ENCODE measurements around the gene GABRA4.
A peak's percentile ranks its signal among the peaks of the same experiment; 100 is the strongest.

The GABRA4 gene

DNA sequence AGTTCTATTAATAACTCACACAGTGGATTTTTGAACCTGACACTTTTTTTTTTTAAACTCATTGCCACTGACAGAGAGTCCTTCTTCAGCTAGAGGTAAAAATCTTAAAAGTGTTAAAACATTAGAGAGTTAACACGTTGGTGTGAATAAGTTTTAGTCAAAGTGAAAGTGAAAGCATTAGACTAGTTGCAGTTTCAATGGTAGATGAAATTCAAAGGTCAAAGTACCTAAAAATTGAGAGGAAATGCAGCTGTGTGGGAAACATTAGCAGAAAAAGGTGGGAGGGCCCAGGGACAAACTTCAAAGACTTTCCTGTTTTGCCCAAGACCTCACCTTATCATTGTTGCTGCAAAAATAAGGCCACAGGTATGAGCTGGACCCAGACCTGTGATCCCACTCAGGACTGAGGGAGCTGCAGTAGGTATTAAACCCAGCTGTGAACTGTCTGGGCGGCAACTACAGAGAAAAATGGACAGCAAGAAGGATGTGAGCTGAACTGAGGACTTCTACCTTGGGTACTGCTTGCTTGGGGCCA, 17.6 kb upstream of the GABRA4 start:
- Histone ChIP-seq H3K27ac (ENCODE audit: low read depth, low read length) (no peak overlapping the region), H3K9me3 (ENCODE audit: control insufficient read depth, insufficient read depth, low read length) (no peaks in the 10 kb centered on the region), H3K9ac (ENCODE audit: low read depth, low read length) (no peak overlapping the region), H3K4me1 (ENCODE audit: control insufficient read depth, insufficient read depth, low read length) (no peaks in the 10 kb centered on the region), H3K36me3 (ENCODE audit: control insufficient read depth, insufficient read depth, low read length) (no peaks in the 10 kb centered on the region), H3K27me3 (ENCODE audit: control insufficient read depth, insufficient read depth, low read length) (no peaks in the 10 kb centered on the region), H3K4me3 (ENCODE audit: low read depth, low read length) (no peak overlapping the region)

DNA sequence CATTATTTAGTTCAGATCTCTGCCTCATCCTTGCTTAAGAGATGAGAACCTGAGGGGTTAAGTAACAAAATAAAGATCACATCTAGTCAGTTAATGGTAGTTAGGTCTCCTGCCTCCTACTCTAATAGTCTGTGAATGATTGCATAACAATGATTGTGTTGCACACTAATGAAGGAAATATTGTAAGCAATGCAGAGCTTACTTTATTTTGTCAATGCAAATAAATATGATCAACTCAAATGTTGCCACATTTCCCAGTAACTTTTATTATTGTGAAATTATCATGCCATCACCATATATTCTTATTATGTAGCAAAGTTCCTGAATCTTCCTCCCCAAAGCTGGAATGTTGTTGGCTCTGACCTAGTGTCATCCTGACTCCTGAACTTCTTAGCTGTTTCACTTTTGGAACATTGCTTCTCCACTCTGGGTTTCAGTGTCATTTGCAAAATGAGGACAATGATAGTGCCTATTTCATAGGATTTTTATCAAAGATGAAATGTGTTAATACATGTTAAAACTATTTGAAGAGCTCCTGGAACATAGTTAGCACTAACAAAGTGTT, 17.0 kb upstream of the GABRA4 start:
- Histone ChIP-seq H3K36me3 (ENCODE audit: control insufficient read depth, insufficient read depth, low read length) (no peaks in the 10 kb centered on the region), H3K4me1 (ENCODE audit: control insufficient read depth, insufficient read depth, low read length) (no peaks in the 10 kb centered on the region), H3K4me3 (ENCODE audit: low read depth, low read length) (no peak overlapping the region), H3K9ac (ENCODE audit: low read depth, low read length) (no peak overlapping the region), H3K27me3 (ENCODE audit: control insufficient read depth, insufficient read depth, low read length) (no peaks in the 10 kb centered on the region), H3K9me3 (ENCODE audit: control insufficient read depth, insufficient read depth, low read length) (no peaks in the 10 kb centered on the region), H3K27ac (ENCODE audit: low read depth, low read length) (no peak overlapping the region)

DNA sequence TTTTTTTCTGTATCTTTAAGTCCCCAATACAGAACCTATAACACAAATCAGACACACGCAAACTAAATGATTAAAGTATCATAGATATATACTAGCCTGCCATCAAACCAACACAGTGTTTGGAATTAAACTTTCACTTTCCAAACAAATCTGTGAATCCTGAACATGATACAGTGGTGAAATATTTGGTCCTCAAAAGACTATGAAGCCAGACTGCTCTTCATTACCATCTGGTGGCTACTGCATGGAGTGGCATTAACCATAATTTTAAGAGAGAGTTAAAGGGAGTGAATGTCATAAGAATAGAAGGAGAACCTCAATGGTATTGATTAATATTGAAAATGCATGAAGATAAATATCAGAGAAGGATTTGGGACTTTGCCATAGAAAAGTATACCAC, 9.2 kb upstream of the GABRA4 start:
- Histone ChIP-seq H3K27me3 (ENCODE audit: control insufficient read depth, insufficient read depth, low read length) (no peaks in the 10 kb centered on the region), H3K36me3 (ENCODE audit: control insufficient read depth, insufficient read depth, low read length) (no peaks in the 10 kb centered on the region), H3K4me3 (ENCODE audit: low read depth, low read length) (no peak overlapping the region), H3K4me1 (ENCODE audit: control insufficient read depth, insufficient read depth, low read length) (peaks cover 7% of the 10 kb centered on the region; the same call in 1 of the 2 replicates), H3K27ac (ENCODE audit: low read depth, low read length) (no peak overlapping the region), H3K9ac (ENCODE audit: low read depth, low read length) (no peak overlapping the region), H3K9me3 (ENCODE audit: control insufficient read depth, insufficient read depth, low read length) (no peaks in the 10 kb centered on the region)

DNA sequence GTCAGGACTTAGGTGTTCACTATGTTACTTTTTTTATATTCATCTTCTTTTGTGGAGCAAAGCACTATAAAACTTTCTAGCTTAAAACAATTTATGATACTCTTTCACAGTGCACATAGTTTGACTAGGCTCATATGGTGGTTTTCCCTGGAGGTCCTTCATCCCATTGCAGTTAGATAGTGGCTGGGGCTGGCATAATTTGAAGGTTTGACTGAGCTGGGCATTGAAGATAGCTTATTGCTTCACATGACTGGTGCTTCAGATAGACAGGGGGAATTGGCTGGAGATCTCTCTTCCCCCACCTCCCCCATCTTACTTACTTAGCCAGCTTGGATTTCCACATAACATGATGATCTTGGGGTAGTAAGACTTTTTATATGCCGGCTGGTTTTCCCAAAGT, 7.0 kb upstream of the GABRA4 start:
- Histone ChIP-seq H3K27ac (ENCODE audit: low read depth, low read length) (no peak overlapping the region), H3K36me3 (ENCODE audit: control insufficient read depth, insufficient read depth, low read length) (no peaks in the 10 kb centered on the region)

DNA sequence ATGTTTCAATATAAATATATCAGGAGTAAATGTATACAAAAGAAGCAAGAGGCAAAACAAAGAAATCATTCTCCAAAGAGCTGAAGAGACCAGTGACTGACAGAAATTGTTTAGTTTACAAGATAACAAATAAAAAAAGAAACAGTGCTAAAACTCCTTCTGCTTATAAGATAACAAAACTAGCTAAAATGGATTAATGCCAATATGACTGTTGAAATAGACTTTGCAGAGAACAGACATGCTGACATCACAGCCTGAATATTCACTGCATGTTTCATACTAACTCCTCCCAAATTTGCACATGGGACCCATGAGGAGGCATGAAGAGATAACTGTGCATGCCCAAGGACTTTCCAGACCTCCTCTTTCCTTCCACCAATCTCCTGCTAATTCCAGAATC, 6.2 kb upstream of the GABRA4 start:
- no peak overlapping the region for H3K27ac ChIP-seq (ENCODE audit: low read depth, low read length)
- peaks cover 7% of the 10 kb centered on the region; the same call in 1 of the 2 replicates for H3K4me1 ChIP-seq (ENCODE audit: control insufficient read depth, insufficient read depth, low read length)
- no peaks in the 10 kb centered on the region for H3K9me3 ChIP-seq (ENCODE audit: control insufficient read depth, insufficient read depth, low read length)
- H3K9ac ChIP-seq (ENCODE audit: low read depth, low read length) = no peak overlapping the region
- no peaks in the 10 kb centered on the region for H3K36me3 ChIP-seq (ENCODE audit: control insufficient read depth, insufficient read depth, low read length)
- no peak overlapping the region for H3K4me3 ChIP-seq (ENCODE audit: low read depth, low read length)
- H3K27me3 ChIP-seq (ENCODE audit: control insufficient read depth, insufficient read depth, low read length) = peaks cover 25% of the 10 kb centered on the region

More for the DNA sequence above, 7.0 kb upstream of the GABRA4 start:
- no peaks in the 10 kb centered on the region for H3K9me3 ChIP-seq (ENCODE audit: control insufficient read depth, insufficient read depth, low read length)
- no peak overlapping the region for H3K4me3 ChIP-seq (ENCODE audit: low read depth, low read length)
- peaks cover 17% of the 10 kb centered on the region for H3K27me3 ChIP-seq (ENCODE audit: control insufficient read depth, insufficient read depth, low read length)
- H3K9ac ChIP-seq (ENCODE audit: low read depth, low read length) = no peak overlapping the region
- peaks cover 7% of the 10 kb centered on the region; the same call in 1 of the 2 replicates for H3K4me1 ChIP-seq (ENCODE audit: control insufficient read depth, insufficient read depth, low read length)

DNA sequence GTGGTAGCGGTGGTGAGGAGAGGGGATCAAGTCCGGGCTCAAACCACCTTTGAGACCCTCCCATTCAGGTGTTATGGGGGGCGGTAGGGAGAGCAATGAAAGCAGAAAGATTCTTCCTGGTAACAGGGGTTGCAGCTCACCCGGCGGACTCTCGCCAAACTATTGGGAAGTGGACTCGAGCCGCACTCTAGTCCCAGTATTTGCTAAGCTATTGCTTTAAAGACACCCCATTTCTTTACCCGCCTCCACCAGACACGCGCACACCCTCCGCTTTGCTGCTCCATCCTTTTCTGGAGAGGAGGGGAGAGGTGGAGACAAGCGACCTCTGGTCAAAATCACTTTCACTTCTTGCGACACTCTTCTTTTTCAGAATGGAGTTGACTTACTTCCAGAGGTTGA, 625 bp upstream of the GABRA4 start:
- H3K9me3 ChIP-seq (ENCODE audit: control insufficient read depth, insufficient read depth, low read length) = no peaks in the 10 kb centered on the region
- no peaks in the 10 kb centered on the region for H3K4me1 ChIP-seq (ENCODE audit: control insufficient read depth, insufficient read depth, low read length)
- no peak overlapping the region for H3K27ac ChIP-seq (ENCODE audit: low read depth, low read length)
- H3K9ac ChIP-seq (ENCODE audit: low read depth, low read length) = no peak overlapping the region
- H3K27me3 ChIP-seq (ENCODE audit: control insufficient read depth, insufficient read depth, low read length) = peaks cover 69% of the 10 kb centered on the region
- peak overlapping the region; percentile 82 for H3K4me3 ChIP-seq (ENCODE audit: low read depth, low read length)
- no peaks in the 10 kb centered on the region for H3K36me3 ChIP-seq (ENCODE audit: control insufficient read depth, insufficient read depth, low read length)

DNA sequence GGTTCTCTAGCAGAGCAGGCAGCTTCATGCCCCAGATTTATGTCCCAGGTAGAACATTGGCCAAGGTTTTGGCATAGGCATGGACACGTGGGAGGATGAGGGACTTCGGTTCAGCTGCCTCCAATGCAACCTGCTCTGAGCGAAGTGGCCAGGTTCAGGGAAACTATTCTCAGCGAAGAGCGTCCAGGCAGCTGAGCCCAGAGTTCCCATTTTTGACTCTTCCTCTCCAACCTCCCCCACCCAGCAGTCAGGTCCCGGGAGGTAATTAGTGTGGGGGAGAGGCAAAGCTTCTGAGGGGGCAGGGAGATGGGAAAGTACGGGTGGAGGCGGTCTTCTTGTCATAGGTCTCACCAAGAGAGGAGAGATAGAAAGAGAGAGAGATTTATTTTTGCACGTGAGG, 1.0 kb downstream of the GABRA4 start:
- no peaks in the 10 kb centered on the region for H3K4me1 ChIP-seq (ENCODE audit: control insufficient read depth, insufficient read depth, low read length)
- no peak overlapping the region for H3K9ac ChIP-seq (ENCODE audit: low read depth, low read length)
- no peak overlapping the region for H3K27ac ChIP-seq (ENCODE audit: low read depth, low read length)
- no peaks in the 10 kb centered on the region for H3K36me3 ChIP-seq (ENCODE audit: control insufficient read depth, insufficient read depth, low read length)
- H3K4me3 ChIP-seq (ENCODE audit: low read depth, low read length) = peak overlapping the region; percentile 82
- H3K27me3 ChIP-seq (ENCODE audit: control insufficient read depth, insufficient read depth, low read length) = peaks cover 69% of the 10 kb centered on the region
- H3K9me3 ChIP-seq (ENCODE audit: control insufficient read depth, insufficient read depth, low read length) = no peaks in the 10 kb centered on the region

DNA sequence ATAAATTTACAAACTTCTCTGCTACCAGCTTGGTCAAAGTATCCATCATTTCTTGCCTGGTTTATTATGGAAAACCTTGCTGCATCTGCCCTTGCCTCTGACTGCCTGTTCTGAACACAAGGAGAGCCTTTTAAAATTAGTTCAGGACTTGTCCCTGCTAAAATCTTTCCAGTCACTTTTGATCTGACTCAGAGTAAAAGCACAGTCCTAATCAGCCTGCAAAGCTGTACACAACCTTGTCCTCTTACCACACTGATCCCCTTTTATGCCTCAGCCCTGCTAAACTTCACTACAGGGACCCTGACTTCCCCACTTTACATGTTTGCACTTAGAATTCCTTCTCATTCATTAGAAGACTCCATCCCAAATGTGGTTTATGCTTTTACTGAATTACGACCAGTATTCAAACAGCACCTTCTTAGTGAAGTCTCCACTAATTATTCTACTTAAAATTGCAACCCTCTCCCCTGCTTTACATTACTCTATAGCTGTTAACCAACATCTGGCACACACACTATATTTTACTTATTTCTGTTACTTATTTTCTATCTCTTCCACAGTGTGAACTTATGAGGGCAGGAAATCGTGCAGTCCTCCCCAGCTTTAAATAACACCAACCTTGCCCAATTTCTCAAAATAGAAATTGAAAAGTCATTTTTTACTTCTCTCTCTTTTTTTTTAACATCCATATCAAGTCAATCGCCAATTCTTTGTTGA, 6.3 kb downstream of the GABRA4 start:
- peaks cover 19% of the 10 kb centered on the region for H3K27me3 ChIP-seq (ENCODE audit: control insufficient read depth, insufficient read depth, low read length)
- no peaks in the 10 kb centered on the region for H3K36me3 ChIP-seq (ENCODE audit: control insufficient read depth, insufficient read depth, low read length)
- no peaks in the 10 kb centered on the region for H3K9me3 ChIP-seq (ENCODE audit: control insufficient read depth, insufficient read depth, low read length)
- no peak overlapping the region for H3K27ac ChIP-seq (ENCODE audit: low read depth, low read length)
- H3K4me1 ChIP-seq (ENCODE audit: control insufficient read depth, insufficient read depth, low read length) = no peaks in the 10 kb centered on the region
- H3K9ac ChIP-seq (ENCODE audit: low read depth, low read length) = no peak overlapping the region
- H3K4me3 ChIP-seq (ENCODE audit: low read depth, low read length) = no peak overlapping the region

DNA sequence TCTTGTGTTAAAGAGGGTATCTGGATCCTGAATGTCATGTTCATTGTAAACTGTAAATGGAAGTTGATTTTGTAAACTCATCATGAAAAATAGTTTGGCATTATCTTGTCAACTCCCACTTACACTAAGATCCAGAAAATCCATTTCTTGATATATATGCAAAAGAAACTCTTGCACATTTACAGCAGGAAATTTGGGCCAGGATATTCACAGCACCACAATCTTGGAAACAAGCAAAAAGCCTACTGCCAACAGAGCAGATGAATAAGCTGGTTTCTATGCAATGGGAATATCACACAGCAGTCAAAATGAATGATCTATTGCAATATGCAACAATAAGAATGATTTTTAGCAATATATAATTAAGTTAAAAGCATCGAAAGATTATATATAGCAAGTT, 8.6 kb downstream of the GABRA4 start:
- Histone ChIP-seq H3K4me1 (ENCODE audit: control insufficient read depth, insufficient read depth, low read length) (peaks cover 10% of the 10 kb centered on the region), H3K27ac (ENCODE audit: low read depth, low read length) (no peak overlapping the region), H3K4me3 (ENCODE audit: low read depth, low read length) (no peak overlapping the region), H3K36me3 (ENCODE audit: control insufficient read depth, insufficient read depth, low read length) (no peaks in the 10 kb centered on the region), H3K9me3 (ENCODE audit: control insufficient read depth, insufficient read depth, low read length) (no peaks in the 10 kb centered on the region), H3K9ac (ENCODE audit: low read depth, low read length) (no peak overlapping the region), H3K27me3 (ENCODE audit: control insufficient read depth, insufficient read depth, low read length) (0 out of 2 replicates have a peak, but pooled peaks cover 4% of the 10 kb centered on the region)

DNA sequence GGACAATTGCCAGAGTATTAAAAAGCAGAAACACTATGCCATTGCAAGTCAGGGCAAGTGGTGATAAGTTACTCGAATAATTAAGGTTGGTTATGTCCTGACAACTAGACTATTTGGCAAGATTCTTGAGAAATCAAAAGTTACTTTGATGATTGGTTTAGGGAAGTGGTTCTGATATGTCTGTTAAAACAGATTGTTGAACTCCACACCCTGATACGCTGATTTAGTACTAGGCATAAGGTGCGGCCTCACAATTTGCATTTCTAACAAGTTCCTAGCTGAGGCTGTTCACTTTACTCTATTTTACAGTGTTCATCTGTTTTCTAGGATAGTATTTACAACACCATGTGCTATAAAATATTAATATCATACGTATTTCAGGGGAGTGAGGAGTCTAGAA, 12.5 kb downstream of the GABRA4 start:
- no peaks in the 10 kb centered on the region for H3K36me3 ChIP-seq (ENCODE audit: control insufficient read depth, insufficient read depth, low read length)
- no peak overlapping the region for H3K4me3 ChIP-seq (ENCODE audit: low read depth, low read length)
- H3K9ac ChIP-seq (ENCODE audit: low read depth, low read length) = no peak overlapping the region
- peaks cover 10% of the 10 kb centered on the region for H3K4me1 ChIP-seq (ENCODE audit: control insufficient read depth, insufficient read depth, low read length)
- H3K27ac ChIP-seq (ENCODE audit: low read depth, low read length) = no peak overlapping the region
- no peaks in the 10 kb centered on the region for H3K9me3 ChIP-seq (ENCODE audit: control insufficient read depth, insufficient read depth, low read length)
- no peaks in the 10 kb centered on the region for H3K27me3 ChIP-seq (ENCODE audit: control insufficient read depth, insufficient read depth, low read length)

DNA sequence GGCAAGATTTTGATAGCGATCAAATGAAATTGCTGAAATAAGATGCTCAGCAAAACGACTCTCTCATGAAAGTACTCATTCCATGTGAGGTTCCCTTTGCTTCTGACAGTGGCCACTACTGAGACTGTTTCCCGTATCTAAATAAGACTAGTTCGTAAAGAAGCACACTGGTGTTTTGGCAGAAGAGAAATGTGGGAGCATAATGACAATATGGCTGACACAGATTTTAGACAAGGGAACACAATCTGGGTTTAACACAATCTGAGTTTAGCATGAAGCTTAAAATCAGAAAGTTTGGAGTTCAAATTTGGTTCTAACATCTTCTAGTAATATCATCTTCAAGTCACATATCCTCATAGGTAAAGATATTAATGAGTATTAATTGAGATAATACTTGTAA, 13.7 kb downstream of the GABRA4 start:
- Histone ChIP-seq H3K27ac (ENCODE audit: low read depth, low read length) (no peak overlapping the region), H3K36me3 (ENCODE audit: control insufficient read depth, insufficient read depth, low read length) (no peaks in the 10 kb centered on the region), H3K9me3 (ENCODE audit: control insufficient read depth, insufficient read depth, low read length) (no peaks in the 10 kb centered on the region), H3K4me3 (ENCODE audit: low read depth, low read length) (no peak overlapping the region), H3K27me3 (ENCODE audit: control insufficient read depth, insufficient read depth, low read length) (no peaks in the 10 kb centered on the region), H3K9ac (ENCODE audit: low read depth, low read length) (no peak overlapping the region), H3K4me1 (ENCODE audit: control insufficient read depth, insufficient read depth, low read length) (peaks cover 10% of the 10 kb centered on the region)

All from HUES48 (cell line).